ENCODE data around the gene DAO.
A peak's percentile ranks its signal among the peaks of the same experiment; 100 is the strongest.

DAO gene

DNA sequence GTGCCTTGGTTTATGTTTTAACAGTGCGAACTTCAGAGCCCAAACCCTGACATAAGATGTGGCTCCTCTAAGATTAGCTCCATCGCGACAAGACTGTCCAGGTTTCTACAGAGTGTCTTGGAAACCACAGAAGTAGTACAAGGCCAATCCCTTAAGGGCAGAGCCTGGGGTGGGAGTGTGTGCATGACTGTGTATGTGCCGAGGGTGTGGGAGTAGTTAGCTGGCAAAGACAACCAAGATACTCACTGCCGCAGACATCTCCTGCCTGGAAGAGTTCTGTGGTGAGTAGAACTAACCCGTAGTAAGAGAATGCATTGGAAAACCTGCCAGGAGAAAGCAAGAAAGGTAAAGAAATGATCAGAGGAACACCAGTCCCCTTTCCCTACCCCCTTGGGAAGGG is 54.1 kb downstream of the DAO start:
- Histone ChIP-seq H3K36me3 (replicated peaks) (no peaks in the 10 kb centered on the region), H3K4me3 (no peak overlapping the region), H3K9me3 (no peaks in the 10 kb centered on the region), H3K4me1 (no peaks in the 10 kb centered on the region), H3K27me3 (ENCODE audit: low read depth) (peaks cover 34% of the 10 kb centered on the region)
- in situ Hi-C loops (cut with MboI; ENCODE audit: low sequenced_read_pairs): no loop called here
- DNase-seq (ENCODE audit: low spot score in 2 of 2): no peak

DNA sequence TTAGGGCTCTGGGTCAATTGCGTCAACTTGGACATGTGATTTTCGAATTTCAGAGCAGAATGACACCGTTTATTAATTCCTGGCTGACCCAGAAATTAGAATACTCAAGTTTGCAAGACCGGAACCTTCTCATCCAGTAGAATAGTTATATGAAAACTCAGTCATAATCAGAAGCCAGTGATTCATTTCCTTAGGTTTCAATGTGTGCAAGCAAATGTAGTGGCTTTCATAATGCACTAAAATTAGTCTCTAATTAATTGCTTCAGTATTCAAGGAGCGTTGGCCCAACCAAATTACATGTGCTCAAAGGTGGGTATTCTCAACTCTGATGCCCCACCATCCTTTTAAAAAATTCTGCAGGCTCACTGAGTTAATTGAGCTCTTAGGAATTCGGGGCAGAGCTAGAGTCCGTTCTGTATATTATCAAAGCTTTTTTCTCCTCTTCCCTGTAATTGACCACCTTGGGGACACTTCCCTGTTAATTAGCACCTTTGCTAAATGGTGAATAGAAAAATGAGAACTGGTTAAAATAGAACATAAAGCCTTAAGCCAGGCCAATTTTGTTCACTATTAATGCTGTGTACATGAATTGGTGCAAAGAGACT is 55.4 kb downstream of the DAO start:
- Histone ChIP-seq H3K4me3 (no peak overlapping the region), H3K9me3 (no peaks in the 10 kb centered on the region), H3K36me3 (replicated peaks) (no peaks in the 10 kb centered on the region), H3K4me1 (no peaks in the 10 kb centered on the region), H3K27me3 (ENCODE audit: low read depth) (peaks cover 34% of the 10 kb centered on the region)
- DNase-seq (ENCODE audit: low spot score in 2 of 2): no peak
- in situ Hi-C loops (cut with MboI; ENCODE audit: low sequenced_read_pairs): no loop called here

DNA sequence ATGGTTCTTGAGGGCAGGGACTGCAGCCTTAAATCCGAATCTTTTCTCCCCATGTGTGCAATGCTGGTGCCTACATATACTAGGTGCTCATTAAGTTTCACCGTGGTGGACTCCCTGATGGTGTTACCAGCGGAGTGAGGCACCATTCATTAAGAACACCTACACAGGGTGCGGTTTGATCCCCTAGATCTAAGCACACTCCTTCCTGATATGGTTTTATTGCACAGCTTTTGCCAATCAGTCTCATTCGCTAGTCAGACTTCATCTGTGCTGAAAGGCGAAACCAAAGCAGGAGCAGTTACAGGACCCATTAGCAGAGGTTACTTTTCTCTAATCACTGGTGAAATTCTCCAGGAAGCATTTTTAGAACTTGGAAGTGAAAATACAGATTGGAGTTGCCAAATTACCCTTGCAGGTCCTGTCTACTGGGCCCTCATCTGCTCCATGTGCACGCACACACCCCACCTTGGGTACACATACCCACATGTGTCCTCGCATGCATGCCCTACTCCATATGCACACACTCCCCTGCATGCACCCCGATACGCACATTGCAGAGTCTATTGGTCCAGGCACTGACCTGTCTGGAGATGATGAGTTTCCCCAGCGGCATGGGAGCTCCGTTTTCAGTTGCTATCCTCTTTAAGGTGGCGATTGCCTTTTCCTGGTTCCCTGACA is 58.5 kb downstream of the DAO start:
- no peak for DNase-seq (ENCODE audit: low spot score in 2 of 2)
- H3K27me3 ChIP-seq (ENCODE audit: low read depth): peaks cover 34% of the 10 kb centered on the region
- H3K4me3 ChIP-seq: no peak overlapping the region
- H3K9me3 ChIP-seq: no peaks in the 10 kb centered on the region
- no peaks in the 10 kb centered on the region for H3K4me1 ChIP-seq
- H3K36me3 ChIP-seq (replicated peaks): no peaks in the 10 kb centered on the region
- in situ Hi-C loops (cut with MboI; ENCODE audit: low sequenced_read_pairs): no loop called here

- H3K27me3 ChIP-seq (ENCODE audit: low read depth): peaks cover 34% of the 10 kb centered on the region
- peak in 1 of 2 experiments; percentile 12 for DNase-seq (ENCODE audit: low spot score in 2 of 2)
Measured at GRCh38 chr12:108939594-108939993, 59.7 kb downstream of the DAO start.

GRCh38 chr12:108940138-108940537 is 60.2 kb downstream of the DAO start:
- H3K4me3 ChIP-seq: no peak overlapping the region
- H3K9me3 ChIP-seq: no peaks in the 10 kb centered on the region
- no peak for DNase-seq (ENCODE audit: low spot score in 2 of 2)
- peaks cover 29% of the 10 kb centered on the region for H3K27me3 ChIP-seq (ENCODE audit: low read depth)
- H3K4me1 ChIP-seq: no peaks in the 10 kb centered on the region
- in situ Hi-C loops (cut with MboI; ENCODE audit: low sequenced_read_pairs): no loop called here
- H3K36me3 ChIP-seq (replicated peaks): no peaks in the 10 kb centered on the region

More at GRCh38 chr12:108939594-108939993, 59.7 kb downstream of the DAO start:
- no peaks in the 10 kb centered on the region for H3K9me3 ChIP-seq
- in situ Hi-C loops (cut with MboI; ENCODE audit: low sequenced_read_pairs): no loop called here
- no peak overlapping the region for H3K4me3 ChIP-seq
- no peaks in the 10 kb centered on the region for H3K36me3 ChIP-seq (replicated peaks)
- H3K4me1 ChIP-seq: no peaks in the 10 kb centered on the region

GRCh38 chr12:108947097-108947496 is 67.2 kb downstream of the DAO start:
- Histone ChIP-seq H3K36me3 (replicated peaks) (no peaks in the 10 kb centered on the region), H3K4me3 (no peak overlapping the region), H3K27me3 (ENCODE audit: low read depth) (no peaks in the 10 kb centered on the region), H3K4me1 (no peaks in the 10 kb centered on the region), H3K9me3 (no peaks in the 10 kb centered on the region)
- no peak for DNase-seq (ENCODE audit: low spot score in 2 of 2)
- in situ Hi-C loops (cut with MboI; ENCODE audit: low sequenced_read_pairs): no loop called here

DNA sequence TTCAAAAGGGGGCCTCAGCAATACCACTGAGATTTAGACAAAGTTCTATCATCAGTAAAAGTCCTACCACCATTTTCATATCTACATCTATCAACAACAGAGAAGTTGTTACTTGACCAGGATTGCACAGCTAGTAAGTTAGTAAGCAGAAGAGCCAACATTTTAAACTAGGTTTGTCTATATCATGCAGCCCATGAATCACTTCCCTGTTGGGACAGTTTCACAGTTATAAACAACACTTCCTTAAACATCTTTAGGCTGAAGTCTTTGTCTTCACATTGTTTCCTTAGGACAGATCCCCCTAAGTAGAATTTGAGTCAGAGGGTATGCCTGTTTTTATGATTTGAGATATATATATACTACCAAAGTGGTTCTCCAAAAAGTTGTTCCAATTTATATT is 68.5 kb downstream of the DAO start:
- no peak for DNase-seq (ENCODE audit: low spot score in 2 of 2)
- no peaks in the 10 kb centered on the region for H3K9me3 ChIP-seq
- H3K27me3 ChIP-seq (ENCODE audit: low read depth): no peaks in the 10 kb centered on the region
- H3K4me1 ChIP-seq: no peaks in the 10 kb centered on the region
- no peaks in the 10 kb centered on the region for H3K36me3 ChIP-seq (replicated peaks)
- no peak overlapping the region for H3K4me3 ChIP-seq
- in situ Hi-C loops (cut with MboI; ENCODE audit: low sequenced_read_pairs): no loop called here

DNA sequence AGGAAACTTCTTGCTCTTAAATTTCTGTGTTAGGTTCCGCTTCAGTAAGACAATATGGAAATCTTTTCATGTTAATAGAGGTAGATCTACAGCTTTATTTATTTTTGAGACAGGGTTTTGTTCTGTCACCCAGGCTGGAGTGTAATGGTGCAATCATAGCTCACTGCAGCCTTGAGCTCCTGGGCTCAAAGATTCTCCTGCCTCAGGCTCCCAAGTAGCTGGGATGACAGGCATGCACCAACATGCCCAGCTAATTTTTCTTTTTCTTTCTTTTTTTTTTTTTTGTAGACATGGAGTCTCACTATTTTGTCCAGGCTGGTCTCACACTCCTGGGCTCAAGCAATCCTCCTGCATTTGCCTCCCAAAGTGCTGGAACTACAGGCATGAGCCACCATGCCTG is 70.1 kb downstream of the DAO start:
- DNase-seq (ENCODE audit: low spot score in 2 of 2): no peak
- in situ Hi-C loops (cut with MboI; ENCODE audit: low sequenced_read_pairs): loop anchor here (5.0 kb wide), 1 partner anchor 142 kb away; the partner anchor contains the start of gene ALKBH2
- Histone ChIP-seq H3K36me3 (replicated peaks) (no peaks in the 10 kb centered on the region), H3K27me3 (ENCODE audit: low read depth) (peaks cover 5% of the 10 kb centered on the region; the same call in 1 of the 2 replicates), H3K9me3 (no peaks in the 10 kb centered on the region), H3K4me3 (no peak overlapping the region), H3K4me1 (no peaks in the 10 kb centered on the region)
